HepG2 (cell line): Measurements from ENCODE around the gene MADCAM1. TPM values are rescaled to one million over a fixed set of nuclear protein-coding genes. Genes with fewer than 3 reads are reported as not detected.

Source experiments
- ATF2 ChIP-seq: sonication (generic); formaldehyde crosslinking; IDR thresholded peaks from 2 replicates; pipeline ENCODE4 v1.4.0; 2020; ENCODE audit warnings: missing genetic modification reagents
- CBX5 ChIP-seq: sonication (generic); formaldehyde crosslinking; IDR thresholded peaks from 2 replicates; pipeline ENCODE4 v1.4.0; 2020; ENCODE audit warnings: missing genetic modification reagents, borderline replicate concordance
- ELF3 ChIP-seq: IDR thresholded peaks from 2 replicates; pipeline ENCODE4 v1.6.1; 2016; ENCODE audit warnings: missing genetic modification reagents, missing compliant biosample characterization
- FOXA1 ChIP-seq, 2 experiments: fragments of 450-650 bp in 1 of 2; sonication (generic) in 1 of 2; formaldehyde crosslinking in 1 of 2; IDR thresholded peaks; 2 replicates each; pipeline versions ENCODE4 v1.4.0 to v1.6.1; 2016 to 2020; ENCODE audit warnings: missing genetic modification reagents in 1 of 2
- MTA1 ChIP-seq: sonication (generic); formaldehyde crosslinking; IDR thresholded peaks from 2 replicates; pipeline ENCODE4 v1.4.0; 2020; ENCODE audit warnings: missing genetic modification reagents, mild to moderate bottlenecking, borderline replicate concordance
- NR2F1 ChIP-seq, 2 experiments: fragments of 450-650 bp in 1 of 2; formaldehyde crosslinking in 1 of 2; IDR thresholded peaks; 2 replicates each; pipeline versions ENCODE4 v1.5.0 to v1.6.1; 2016 to 2020; ENCODE audit warnings: mild to moderate bottlenecking in 1 of 2, missing compliant biosample characterization in 1 of 2, missing genetic modification reagents in 1 of 2, moderate library complexity in 1 of 2
- POLR2G ChIP-seq: fragments of 200-400 bp; formaldehyde crosslinking; IDR thresholded peaks from 2 replicates; pipeline ENCODE4 v1.6.1; 2018; ENCODE audit warnings: mild to moderate bottlenecking, low read depth, low read length, moderate library complexity
- ZNF20 ChIP-seq: sonication (generic); formaldehyde crosslinking; IDR thresholded peaks from 2 replicates; pipeline ENCODE4 v1.4.0; 2020; ENCODE audit warnings: mild to moderate bottlenecking, moderate library complexity, missing genetic modification reagents
- ZNF460 ChIP-seq: sonication (generic); formaldehyde crosslinking; IDR thresholded peaks from 2 replicates; pipeline ENCODE4 v1.5.1; 2020; ENCODE audit warnings: missing genetic modification reagents, mild to moderate bottlenecking, borderline replicate concordance
- ZNF572 ChIP-seq: sonication (generic); formaldehyde crosslinking; IDR thresholded peaks from 2 replicates; pipeline ENCODE4 v1.5.1; 2020; ENCODE audit warnings: mild to moderate bottlenecking, missing genetic modification reagents
- ZNF737 ChIP-seq: sonication (generic); formaldehyde crosslinking; IDR thresholded peaks from 2 replicates; pipeline ENCODE4 v1.5.0; 2020; ENCODE audit warnings: missing genetic modification reagents, mild to moderate bottlenecking, borderline replicate concordance
- polyA plus RNA-seq, 8 experiments: library from polyadenylated mRNA; depleted of rRNA in 3 of 8; stranded (reverse) in 7 of 8; unstranded in 1 of 8; fragments of >200 nt; fragmentation: Illumina TruSeq in 4 of 8; extraction: Trizol in 4 of 8; gene quantifications; 2 replicates each; pipeline versions ENCODE4 v1.2.1 to v1.2.3, GENCODE V29; 2011 to 2016; ENCODE audit warnings: low read depth in 4 of 8, missing spikeins in 1 of 8, mixed read lengths in 1 of 8; ENCODE audit not compliant: insufficient read depth in 1 of 8
- total RNA-seq, 5 experiments: library from RNA; depleted of rRNA; stranded (reverse); fragments of >200 nt; fragmentation: Illumina TruSeq; extraction: Trizol; gene quantifications; 2 replicates each; pipeline ENCODE4 v1.2.3, GENCODE V29; 2016; ENCODE audit warnings: low read depth in 1 of 5
- TF ChIP-seq, protein P1 (sequence below): sonication (generic); formaldehyde crosslinking; IDR thresholded peaks from 2 replicates; pipeline ENCODE4 v1.5.0; 2020; ENCODE audit warnings: missing genetic modification reagents
- TF ChIP-seq, protein P2 (sequence below): sonication (generic); formaldehyde crosslinking; IDR thresholded peaks from 2 replicates; pipeline ENCODE4 v1.4.0; 2020; ENCODE audit warnings: missing genetic modification reagents
- TF ChIP-seq, protein P3 (sequence below): sonication (generic); formaldehyde crosslinking; IDR thresholded peaks from 2 replicates; pipeline ENCODE4 v1.8.1; 2023; ENCODE audit warnings: mild to moderate bottlenecking, missing genetic modification reagents, borderline replicate concordance
- TF ChIP-seq, protein P4 (sequence below): sonication (generic); formaldehyde crosslinking; conservative IDR thresholded peaks from 2 replicates; pipeline ENCODE4 v1.8.0; 2022; ENCODE audit warnings: mild to moderate bottlenecking, moderate library complexity, missing genetic modification reagents
- TF ChIP-seq, protein P5 (sequence below): sonication (generic); formaldehyde crosslinking; IDR thresholded peaks from 2 replicates; pipeline ENCODE4 v1.5.0; 2020; ENCODE audit warnings: missing genetic modification reagents
- TF ChIP-seq, protein P6 (sequence below): sonication (generic); formaldehyde crosslinking; IDR thresholded peaks from 2 replicates; pipeline ENCODE4 v1.5.1; 2020; ENCODE audit warnings: mild to moderate bottlenecking, missing genetic modification reagents

Gene MADCAM1
- total and polyA plus RNA-seq, 2 of the 13 experiments (the other 11 are each of a cell fraction or from before 2014, with no cell fraction given) = 0.29 to 0.33 TPM

GRCh38 chr19:507286-508203 lies 11.3 kb downstream of the MADCAM1 start, which contains the start of gene TPGS1 (continued):
- TF ChIP-seq, protein P1, sequence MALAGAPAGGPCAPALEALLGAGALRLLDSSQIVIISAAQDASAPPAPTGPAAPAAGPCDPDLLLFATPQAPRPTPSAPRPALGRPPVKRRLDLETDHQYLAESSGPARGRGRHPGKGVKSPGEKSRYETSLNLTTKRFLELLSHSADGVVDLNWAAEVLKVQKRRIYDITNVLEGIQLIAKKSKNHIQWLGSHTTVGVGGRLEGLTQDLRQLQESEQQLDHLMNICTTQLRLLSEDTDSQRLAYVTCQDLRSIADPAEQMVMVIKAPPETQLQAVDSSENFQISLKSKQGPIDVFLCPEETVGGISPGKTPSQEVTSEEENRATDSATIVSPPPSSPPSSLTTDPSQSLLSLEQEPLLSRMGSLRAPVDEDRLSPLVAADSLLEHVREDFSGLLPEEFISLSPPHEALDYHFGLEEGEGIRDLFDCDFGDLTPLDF = 0 out of 2 replicates have a peak, but pooled peaks have one; percentile 13
- TF ChIP-seq FOXA1 (IDR thresholded peaks at IDR 0.05) (no peak), FOXA1 (CRISPR knock-in tag; IDR thresholded peaks at IDR 0.05) (no peak; the same call in 1 of the 2 replicates), POLR2G (peak; percentile 62; the same call in 1 of the 2 replicates), ZNF737 (CRISPR knock-in tag) (no peak), ZNF460 (no peak), ZNF20 (no peak), ELF3 (CRISPR knock-in tag) (no peak), MTA1 (CRISPR knock-in tag) (no peak), NR2F1 (CRISPR knock-in tag; IDR thresholded peaks at IDR 0.05) (no peak), CBX5 (CRISPR knock-in tag) (no peak), ZNF572 (CRISPR knock-in tag) (no peak), ATF2 (peak; percentile 13; the same call in 1 of the 2 replicates)
- TF ChIP-seq, protein P2, sequence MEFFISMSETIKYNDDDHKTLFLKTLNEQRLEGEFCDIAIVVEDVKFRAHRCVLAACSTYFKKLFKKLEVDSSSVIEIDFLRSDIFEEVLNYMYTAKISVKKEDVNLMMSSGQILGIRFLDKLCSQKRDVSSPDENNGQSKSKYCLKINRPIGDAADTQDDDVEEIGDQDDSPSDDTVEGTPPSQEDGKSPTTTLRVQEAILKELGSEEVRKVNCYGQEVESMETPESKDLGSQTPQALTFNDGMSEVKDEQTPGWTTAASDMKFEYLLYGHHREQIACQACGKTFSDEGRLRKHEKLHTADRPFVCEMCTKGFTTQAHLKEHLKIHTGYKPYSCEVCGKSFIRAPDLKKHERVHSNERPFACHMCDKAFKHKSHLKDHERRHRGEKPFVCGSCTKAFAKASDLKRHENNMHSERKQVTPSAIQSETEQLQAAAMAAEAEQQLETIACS = 0 out of 2 replicates have a peak, but pooled peaks have one; percentile 35
- TF ChIP-seq, protein P3, sequence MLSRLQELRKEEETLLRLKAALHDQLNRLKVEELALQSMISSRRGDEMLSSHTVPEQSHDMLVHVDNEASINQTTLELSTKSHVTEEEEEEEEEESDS (CRISPR knock-in tag) = peak; percentile 72; the same call in 1 of the 2 replicates
- TF ChIP-seq, protein P4, sequence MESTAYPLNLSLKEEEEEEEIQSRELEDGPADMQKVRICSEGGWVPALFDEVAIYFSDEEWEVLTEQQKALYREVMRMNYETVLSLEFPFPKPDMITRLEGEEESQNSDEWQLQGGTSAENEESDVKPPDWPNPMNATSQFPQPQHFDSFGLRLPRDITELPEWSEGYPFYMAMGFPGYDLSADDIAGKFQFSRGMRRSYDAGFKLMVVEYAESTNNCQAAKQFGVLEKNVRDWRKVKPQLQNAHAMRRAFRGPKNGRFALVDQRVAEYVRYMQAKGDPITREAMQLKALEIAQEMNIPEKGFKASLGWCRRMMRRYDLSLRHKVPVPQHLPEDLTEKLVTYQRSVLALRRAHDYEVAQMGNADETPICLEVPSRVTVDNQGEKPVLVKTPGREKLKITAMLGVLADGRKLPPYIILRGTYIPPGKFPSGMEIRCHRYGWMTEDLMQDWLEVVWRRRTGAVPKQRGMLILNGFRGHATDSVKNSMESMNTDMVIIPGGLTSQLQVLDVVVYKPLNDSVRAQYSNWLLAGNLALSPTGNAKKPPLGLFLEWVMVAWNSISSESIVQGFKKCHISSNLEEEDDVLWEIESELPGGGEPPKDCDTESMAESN (CRISPR knock-in tag) = 0 out of 2 replicates have a peak, but pooled peaks have one; percentile 20
- TF ChIP-seq, protein P5, sequence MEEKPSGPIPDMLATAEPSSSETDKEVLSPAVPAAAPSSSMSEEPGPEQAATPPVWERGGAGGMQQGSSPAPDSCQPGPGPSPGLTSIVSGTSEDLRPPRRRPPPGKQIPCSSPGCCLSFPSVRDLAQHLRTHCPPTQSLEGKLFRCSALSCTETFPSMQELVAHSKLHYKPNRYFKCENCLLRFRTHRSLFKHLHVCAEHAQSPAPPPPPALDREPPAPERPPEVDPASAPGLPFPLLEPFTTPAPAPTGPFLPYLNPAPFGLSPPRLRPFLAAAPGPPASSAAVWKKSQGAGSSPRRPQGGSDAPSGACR (CRISPR knock-in tag) = no peak
- TF ChIP-seq, protein P6, sequence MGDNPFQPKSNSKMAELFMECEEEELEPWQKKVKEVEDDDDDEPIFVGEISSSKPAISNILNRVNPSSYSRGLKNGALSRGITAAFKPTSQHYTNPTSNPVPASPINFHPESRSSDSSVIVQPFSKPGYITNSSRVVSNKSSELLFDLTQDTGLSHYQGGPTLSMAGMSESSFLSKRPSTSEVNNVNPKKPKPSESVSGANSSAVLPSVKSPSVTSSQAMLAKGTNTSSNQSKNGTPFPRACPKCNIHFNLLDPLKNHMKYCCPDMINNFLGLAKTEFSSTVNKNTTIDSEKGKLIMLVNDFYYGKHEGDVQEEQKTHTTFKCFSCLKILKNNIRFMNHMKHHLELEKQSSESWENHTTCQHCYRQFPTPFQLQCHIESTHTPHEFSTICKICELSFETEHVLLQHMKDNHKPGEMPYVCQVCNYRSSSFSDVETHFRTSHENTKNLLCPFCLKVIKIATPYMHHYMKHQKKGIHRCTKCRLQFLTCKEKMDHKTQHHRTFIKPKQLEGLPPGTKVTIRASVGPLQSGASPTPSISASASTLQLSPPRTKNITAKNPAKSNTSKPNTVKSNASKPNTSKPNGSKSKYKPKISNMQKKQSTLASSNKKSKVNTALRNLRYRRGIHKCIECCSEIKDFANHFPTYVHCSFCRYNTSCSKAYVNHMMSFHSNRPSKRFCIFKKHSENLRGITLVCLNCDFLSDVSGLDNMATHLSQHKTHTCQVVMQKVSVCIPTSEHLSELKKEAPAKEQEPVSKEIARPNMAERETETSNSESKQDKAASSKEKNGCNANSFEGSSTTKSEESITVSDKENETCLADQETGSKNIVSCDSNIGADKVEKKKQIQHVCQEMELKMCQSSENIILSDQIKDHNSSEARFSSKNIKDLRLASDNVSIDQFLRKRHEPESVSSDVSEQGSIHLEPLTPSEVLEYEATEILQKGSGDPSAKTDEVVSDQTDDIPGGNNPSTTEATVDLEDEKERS = no peak
